Left hindlimb (tissue), 1 donor: ENCODE results near the gene ZNF205.

Source experiments
- DNase-seq: peaks from one replicate; pipeline ENCODE4 v3.0.0-alpha.2; 2018

The ZNF205 gene

GRCh38 chr16:3106205-3106928 is 6.0 kb upstream of the ZNF205 start:
- DNase-seq: peak; percentile 95

DNA sequence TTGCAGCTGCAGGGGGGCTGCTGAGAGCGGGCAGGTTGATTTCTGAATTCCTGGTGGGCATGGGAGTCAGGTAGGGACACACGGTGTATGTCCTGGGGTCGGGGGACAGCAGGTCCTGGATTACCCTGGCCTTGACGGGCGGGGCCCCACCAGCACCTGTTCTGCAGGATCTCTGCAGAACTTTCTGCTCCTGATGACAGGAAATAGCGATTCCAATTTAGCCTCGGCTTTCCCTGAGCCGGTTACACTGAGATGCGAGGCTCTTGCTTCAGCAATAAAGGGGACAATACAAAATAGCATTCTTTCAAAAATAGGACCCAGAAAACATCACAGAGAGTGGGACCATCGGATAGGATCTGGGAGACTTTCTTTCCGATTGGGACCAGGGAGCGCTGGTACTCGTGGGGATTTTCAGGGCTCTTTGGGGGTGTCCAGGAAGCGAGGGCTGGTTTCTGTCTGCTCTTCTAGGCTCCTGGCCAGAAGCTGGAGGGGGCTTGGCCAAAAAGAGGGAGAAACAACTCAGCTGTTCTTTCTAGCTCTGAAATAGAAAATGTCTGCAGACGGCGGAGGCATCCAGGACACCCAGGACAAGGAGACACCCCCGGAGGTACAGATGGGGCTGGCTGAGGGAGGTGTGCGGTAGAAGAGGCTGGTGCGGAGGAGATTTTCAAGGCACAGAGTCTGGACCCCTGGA is 642 bp downstream of the ZNF205 start:
- DNase-seq: no peak

- no peak for DNase-seq
Measured at GRCh38 chr16:3113765-3114479, 1.5 kb downstream of the ZNF205 start.

- no peak for DNase-seq
Measured at GRCh38 chr16:3115003-3115402, 2.6 kb downstream of the ZNF205 start.

- no peak for DNase-seq
Measured at GRCh38 chr16:3115561-3115960, 3.2 kb downstream of the ZNF205 start.

DNA sequence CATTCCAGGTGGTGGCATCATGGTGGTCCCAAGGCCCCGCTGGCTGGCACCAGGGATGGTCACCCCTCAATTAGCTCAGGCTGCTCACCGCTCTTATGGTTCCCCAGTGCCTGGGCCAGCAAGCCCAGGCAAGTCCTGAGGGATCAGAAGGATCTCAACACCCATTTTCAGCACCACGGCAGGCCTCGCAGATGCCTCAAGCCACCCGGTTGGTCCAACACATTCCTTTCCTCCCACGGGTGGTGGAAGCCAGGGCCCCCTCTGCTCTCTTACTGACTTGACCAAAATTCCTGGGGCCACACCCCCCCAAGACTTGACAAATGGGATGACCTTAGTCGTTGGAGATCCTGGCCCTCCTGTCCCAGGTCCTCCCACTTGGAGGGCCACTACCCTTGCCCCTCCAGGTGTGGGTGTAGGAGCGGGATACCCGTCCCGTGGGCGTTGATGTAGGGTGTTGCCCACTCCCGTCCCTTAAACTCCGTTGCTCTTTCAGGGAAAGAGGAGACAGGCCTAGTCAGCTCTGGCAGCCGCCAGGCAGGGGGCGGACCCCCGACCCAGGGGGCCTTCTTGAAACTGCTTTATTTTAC is 5.9 kb downstream of the ZNF205 start:
- no peak for DNase-seq

DNA sequence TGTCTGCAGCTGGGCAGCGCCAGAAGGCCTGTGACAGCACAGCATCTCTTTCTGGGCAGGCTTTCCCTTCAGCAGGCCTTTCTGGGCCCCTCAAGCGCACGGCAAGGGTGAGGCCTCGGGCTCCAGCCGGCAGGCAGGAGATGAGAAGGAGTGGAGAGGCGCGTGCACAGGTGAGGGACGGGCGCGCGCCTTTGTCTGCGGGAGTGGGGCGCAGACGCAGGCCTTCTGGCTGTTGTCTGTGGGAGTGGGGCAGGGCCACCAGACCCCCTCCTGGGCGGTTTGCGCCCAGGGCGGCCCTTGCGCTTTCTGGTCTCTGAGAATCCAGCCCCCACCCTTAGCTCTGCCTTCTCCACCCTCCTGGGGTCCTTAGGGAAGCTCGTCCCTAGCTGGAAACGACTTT is 6.5 kb downstream of the ZNF205 start:
- no peak for DNase-seq

- no peak for DNase-seq
Measured at GRCh38 chr16:3119286-3119685, 6.9 kb downstream of the ZNF205 start.

- DNase-seq: no peak
Measured at GRCh38 chr16:3119701-3120408, 7.5 kb downstream of the ZNF205 start.

DNA sequence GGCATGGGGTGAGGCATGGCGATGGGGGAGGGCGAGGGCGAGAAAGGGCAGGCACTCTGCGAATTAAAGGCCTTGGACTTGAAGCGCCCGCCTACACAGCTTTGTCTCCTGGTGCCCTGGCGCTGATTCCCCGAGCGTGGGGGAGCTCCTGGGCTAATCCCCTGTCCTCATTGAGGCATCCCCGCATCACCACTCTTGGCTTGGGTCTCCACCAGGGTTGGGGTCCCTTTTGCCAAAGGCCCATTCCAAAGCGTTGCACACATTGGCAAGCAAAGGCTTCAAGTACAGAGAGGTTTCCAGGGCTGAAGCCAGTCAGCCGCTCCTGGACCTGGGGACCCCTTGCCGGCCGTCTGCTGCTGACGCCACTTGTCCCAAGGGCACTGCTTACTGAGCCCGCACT is 8.0 kb downstream of the ZNF205 start:
- DNase-seq: no peak

DNA sequence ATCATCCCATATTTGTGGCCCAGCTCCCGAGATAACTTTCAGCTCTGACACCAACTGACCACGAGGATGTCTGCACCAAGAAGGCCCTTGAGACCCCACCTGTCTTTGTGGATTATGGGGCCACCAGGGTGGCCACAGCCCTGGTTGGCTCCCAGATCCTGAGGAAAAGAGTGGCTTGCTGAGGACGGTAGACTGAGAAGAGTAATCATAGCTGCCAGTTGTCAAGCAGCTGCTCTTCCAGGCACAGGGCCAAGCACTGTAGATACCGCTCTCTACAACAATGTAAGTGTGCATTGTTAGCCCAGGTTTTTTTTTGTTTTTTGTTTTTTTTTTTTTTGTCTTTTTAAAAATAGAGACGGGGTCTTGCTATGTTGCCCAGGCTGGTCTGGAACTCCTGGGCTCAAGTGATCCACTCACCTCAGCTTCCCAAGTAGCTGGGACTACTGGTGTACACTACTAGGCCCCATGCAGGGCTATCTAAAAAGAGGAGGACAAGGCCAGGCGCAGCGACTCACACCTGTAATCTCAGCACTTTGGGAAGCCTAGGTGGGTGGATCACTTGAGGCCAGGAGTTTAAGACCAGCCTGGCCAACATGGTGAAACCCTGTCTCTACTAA is 9.6 kb downstream of the ZNF205 start:
- DNase-seq: no peak

DNA sequence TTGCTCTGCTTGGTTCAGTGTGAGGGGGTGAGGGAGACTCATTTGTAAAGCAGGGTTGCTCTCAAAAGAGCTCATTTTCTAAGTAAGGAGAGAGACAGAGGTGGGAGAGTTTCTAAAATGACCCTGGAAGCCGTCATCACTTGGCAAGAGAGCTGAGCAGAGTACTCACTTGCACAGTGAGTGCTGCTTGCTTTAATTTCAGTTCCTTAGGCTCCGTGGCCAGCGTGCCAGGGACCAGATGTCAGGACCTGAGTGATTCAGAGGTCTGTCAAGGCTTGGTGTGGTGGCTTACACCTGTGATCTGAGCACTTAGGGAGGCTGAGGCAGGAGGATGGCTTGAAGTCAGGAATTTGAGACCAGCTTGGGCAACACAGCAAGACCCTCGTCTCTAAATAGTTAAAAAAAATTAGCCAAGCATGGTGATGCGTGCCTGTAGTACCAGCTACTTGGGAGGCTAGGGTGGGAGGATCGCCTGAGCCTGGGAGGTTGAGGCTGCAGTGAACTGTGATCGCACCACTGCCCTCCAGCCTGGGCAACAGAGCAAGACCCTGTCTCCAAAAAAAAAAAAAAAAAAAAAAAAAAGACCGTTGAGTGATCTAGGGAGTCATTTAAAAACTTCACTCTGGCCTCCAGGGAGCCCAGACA is 10.7 kb downstream of the ZNF205 start:
- no peak for DNase-seq

DNA sequence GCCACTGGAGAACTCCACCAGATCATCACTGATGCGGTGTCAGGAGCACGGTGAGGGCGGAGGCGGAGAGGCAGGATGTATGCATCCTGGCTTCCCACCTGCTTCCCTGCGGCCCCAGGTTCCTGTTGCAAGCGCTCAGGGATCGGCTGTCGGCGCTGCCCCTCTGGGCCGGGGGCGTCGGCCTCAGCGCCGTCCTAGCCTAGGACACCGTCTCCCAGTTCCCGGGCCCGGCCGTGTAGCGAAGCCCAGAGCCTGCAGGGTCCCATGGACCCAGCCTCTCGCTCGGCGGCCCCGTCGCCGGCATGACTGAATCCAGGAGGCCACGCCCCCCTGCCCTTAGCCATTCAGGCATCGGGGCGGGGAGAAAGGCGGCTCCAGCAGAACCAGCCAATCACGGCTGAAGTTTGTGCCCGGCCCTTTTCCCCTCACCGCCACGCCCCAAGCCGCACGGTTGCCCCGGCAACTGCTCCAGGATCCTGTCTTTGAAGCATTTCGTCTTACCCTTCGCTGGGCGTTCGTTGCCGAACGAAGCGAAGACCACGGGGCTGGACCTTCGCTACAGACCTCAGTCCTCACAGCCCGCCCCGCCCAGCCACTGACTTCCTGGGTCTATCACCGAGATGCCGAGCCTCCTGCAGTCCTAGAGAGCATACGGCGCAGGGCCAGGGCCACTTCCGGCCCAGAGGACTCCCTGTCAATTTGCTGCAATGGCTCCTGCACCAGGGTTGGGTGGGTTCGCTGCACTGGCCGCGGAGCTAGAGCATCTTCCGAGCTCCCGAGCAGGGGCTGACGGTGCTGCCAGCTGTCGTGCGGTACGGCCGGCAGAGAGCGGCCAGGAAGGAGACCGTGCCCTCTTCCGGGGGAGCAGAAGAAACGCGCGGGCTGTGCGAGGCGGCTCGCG is 11.8 kb downstream of the ZNF205 start:
- DNase-seq: peak; percentile 97

DNA sequence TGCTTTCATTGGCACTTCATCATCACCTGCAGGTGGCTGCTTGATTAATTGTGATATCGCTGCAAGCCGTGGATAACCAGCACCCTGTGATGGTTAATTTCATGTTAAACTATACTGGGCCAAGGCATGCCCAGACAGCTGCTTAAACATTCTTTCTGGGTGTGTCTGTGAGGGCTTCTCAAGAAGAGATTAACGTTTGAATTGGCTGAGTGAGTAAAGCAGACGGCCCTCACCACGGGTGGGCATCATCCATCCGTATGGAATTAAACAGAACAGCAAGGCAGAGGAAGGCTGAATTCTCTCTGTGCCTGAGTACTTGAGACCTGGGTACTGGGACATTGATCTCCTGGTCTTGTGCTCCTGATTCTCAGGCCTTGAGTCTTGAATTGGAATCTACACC is 15.4 kb downstream of the ZNF205 start:
- no peak for DNase-seq

DNA sequence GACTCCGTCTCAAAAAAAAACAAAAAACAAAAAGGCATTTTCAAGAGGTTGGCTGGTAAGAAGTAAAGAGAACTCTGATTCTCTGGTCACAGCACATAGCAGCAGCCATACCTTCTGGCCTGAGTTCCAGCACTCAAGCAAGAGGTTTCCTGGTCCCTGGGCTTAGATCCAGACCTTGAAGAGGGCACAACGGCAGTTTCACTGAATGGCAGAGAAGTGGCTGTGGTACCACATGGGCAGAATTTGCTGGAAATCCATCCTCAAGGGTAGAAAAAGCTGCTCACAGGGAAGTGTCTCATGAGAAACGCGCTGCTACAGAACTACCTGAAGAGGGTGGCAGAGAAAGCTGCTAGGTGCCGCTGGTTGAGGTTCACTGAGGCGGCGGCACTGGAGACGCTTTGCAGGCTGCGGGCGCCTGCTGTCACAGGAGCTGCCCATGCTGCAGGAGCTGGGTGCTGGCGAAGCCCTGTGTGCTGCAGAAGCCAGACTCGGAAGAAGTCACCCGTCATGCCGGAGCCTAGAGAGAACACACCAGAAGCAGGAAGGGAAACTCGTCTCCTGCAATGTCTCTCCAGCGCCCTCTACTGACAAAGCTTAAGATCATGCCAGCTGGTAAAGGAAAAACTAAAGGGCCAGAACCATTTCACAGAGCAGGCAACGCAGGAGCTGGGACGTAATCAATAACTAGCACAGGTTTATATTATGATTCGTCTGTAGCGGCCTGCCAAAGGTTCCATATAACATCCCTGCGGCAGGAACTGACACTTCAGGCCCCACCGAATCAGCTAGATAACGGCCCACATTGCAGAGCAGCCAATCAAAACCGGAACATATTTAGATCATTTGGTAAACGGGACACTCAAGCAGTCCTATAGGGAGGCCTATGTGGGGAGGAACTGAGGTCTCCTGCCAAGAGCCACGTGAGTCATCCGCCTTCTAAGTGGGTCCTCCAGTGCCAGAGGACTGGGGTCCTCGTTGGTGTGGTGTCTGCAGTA is 17.0 kb downstream of the ZNF205 start:
- DNase-seq: peak; percentile 74

DNA sequence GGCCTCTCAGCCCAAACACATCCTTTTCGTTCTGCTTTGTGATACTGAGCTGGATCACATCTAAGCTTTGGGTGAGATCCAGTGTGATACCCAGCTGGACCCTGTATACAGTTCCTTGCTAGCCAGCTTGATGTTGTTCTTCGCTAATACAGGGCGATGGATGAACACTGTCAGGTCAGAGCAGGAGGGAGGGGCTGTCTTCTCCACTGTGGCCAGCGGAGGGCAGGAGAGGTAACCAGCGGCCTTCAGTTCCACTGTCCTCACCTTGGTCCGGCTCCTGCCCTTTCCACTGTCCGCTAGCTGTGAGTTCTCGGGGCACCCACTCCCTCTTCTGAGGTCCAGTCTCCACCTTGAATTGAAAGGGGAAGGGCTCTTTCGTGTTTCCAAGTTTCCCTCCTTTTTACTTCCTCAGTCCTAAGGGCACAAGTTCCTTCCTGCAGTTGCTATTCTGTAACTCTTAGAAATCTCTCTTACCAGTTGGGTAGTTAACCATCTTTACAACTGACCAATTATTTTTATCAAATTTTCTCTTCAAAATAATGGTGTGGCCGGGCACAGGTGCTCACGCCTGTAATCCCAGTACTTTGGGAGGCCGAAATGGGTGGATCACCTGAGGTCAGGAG is 19.5 kb downstream of the ZNF205 start:
- no peak for DNase-seq

DNA sequence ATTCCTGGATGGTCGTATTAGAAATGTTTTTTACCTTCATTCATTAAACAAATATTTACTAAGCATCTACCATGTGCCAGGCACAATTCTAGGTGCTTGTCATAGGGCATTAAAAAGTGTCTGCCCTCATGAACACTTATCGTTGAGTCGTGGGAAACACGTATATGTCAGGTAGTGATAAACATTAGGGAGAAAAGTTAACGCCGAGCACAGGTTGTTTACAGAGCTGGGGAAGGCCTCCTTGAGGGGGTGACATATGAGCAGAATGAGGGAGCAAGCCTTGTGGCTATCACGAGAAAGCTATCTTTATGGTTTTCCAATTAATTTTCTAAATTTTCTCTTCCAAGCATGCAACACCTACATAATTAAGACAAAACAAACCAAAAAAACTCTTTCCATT is 21.5 kb downstream of the ZNF205 start:
- no peak for DNase-seq

DNA sequence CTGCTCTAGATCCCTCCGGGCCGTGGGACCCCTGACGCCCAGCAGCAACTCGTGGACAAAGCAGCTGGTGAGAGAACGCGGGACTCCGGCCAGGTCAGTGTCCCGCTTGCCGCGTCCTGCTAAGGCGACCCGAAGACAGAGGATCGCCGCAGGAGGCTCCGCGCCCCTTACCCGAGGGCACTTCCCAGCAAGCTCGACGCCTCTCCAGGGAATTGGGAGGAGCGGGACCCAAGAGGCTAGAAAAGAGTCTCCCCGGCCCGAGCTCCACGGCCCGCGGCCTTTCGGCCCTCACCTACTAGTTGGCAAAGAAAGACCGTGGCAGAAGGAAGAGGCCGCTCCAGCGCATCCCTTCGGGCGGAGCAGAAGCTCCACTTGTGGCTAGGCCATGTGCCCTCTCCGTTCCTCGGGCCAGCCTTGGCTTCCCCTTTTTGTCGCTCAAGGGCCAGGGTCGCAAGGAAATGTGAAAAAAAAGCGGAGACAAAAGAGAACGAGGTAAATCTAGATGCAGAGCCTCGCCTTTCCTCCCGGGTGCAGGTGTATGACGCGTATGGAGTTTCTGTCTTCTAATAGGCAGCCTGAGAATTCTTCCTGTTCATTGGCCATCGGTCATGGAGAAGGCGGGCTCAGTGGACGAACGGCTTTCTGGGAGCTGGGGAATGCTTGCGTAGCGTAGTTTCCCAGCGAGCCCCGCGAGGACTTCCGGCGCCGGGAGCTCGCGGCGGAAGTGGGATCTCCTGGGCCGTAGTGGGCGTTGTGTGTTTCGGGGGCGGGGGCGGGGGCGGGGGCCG is 22.1 kb downstream of the ZNF205 start, which contains the start of gene ZNF213:
Gene ZNF213, plus strand, starts transcription at position 692 of the 788 bp plus-strand sequence. CDS start 2,252 bp downstream, outside the sequence.
- DNase-seq: peak; percentile 97
